Lung (tissue), 12 donors: ENCODE results near the gene BCL7A. TPM values are rescaled to one million over a fixed set of nuclear protein-coding genes. Genes with fewer than 3 reads are reported as not detected.
"Not testable (repeated sequence)": the region's sequence is repeated elsewhere in the genome, so short reads cannot be mapped to it uniquely, and the experiment has no call there.

ENCODE experiments used
- ATAC-seq: fragments of 200-7000 bp; cut with Tn5 transposase; one replicate; pipeline ENCODE4 v1.9.1; 2020; ENCODE audit warnings: moderate number of reproducible peaks; ENCODE audit not compliant: insufficient read depth, low FRiP score
- DNase-seq, 3 donors: peaks; one replicate each; pipeline ENCODE4 v3.0.0-alpha.2; 2013 to 2017
- H3K27ac ChIP-seq, 2 donors: one replicate each; pipeline ENCODE4 v1.5.1; 2013; ENCODE audit warnings: mild to moderate bottlenecking in 2 of 2, moderate library complexity in 2 of 2, control low read depth in 1 of 2, inconsistent platforms in 1 of 2, low read depth in 1 of 2, low read length in 1 of 2
- H3K27me3 ChIP-seq, 3 donors: one replicate each; pipeline ENCODE4 v1.5.1; 2013; ENCODE audit warnings: low read length in 2 of 3; ENCODE audit not compliant: control insufficient read depth in 3 of 3, insufficient read depth in 3 of 3
- H3K36me3 ChIP-seq, 4 donors: one replicate each; pipeline ENCODE4 v1.5.1; 2013; ENCODE audit warnings: low read length in 4 of 4, mild to moderate bottlenecking in 1 of 4, moderate library complexity in 1 of 4; ENCODE audit not compliant: control insufficient read depth in 4 of 4, insufficient read depth in 4 of 4
- H3K4me1 ChIP-seq, 5 donors: one replicate each; pipeline ENCODE4 v1.5.1; 2013; ENCODE audit warnings: low read length in 5 of 5, mild to moderate bottlenecking in 2 of 5, moderate library complexity in 1 of 5; ENCODE audit not compliant: control insufficient read depth in 5 of 5, insufficient read depth in 5 of 5
- H3K4me3 ChIP-seq: one replicate; pipeline ENCODE4 v1.5.1; 2013; ENCODE audit warnings: mild to moderate bottlenecking, control low read depth, moderate library complexity
- H3K9ac ChIP-seq, 2 donors: one replicate each; pipeline ENCODE4 v1.5.1; 2013; ENCODE audit warnings: low read length in 2 of 2, control low read depth in 1 of 2; ENCODE audit not compliant: insufficient read depth in 1 of 2
- H3K9me3 ChIP-seq, 4 donors: one replicate each; pipeline ENCODE4 v1.5.1; 2013; ENCODE audit warnings: low read length in 3 of 4, mild to moderate bottlenecking in 1 of 4, moderate library complexity in 1 of 4; ENCODE audit not compliant: control insufficient read depth in 4 of 4, insufficient read depth in 3 of 4
- CTCF ChIP-seq: IDR thresholded peaks from 2 replicates; pipeline ENCODE4 v1.5.1; 2012; ENCODE audit warnings: mild to moderate bottlenecking; ENCODE audit errors: control extremely low read depth, extremely low read depth
- WGBS, 2 donors: extraction: QIAGEN DNeasy Blood & Tissue Kit; methylation state at CpG; one replicate each; pipeline ENCODE4 v1.1.7; 2013; 5-methylcytosine and 5-hydroxymethylcytosine counted together
- polyA plus RNA-seq, 2 donors: library from polyadenylated mRNA; stranded (reverse); fragments of 200-250 nt; gene quantifications; one replicate each; pipeline ENCODE4 v1.2.1, GENCODE V29; 2013
- total RNA-seq, 2 donors: library from RNA; depleted of rRNA in 1 of 2; stranded (reverse); fragments of >200 nt in 1 of 2; gene quantifications; one replicate each; pipeline ENCODE4 v1.2.1, GENCODE V29; 2014 to 2021
- donor health status: control.
- donor health status: control.
- donor health status: Bipolar disorder and iron deficiency.
- donor health status: healthy.
- donor health status: DM: yes; HTN: yes; CAD: no.

The BCL7A gene
- total and polyA plus RNA-seq, 4 donors: 3.4 to 21.2 (median 8.8) TPM

DNA sequence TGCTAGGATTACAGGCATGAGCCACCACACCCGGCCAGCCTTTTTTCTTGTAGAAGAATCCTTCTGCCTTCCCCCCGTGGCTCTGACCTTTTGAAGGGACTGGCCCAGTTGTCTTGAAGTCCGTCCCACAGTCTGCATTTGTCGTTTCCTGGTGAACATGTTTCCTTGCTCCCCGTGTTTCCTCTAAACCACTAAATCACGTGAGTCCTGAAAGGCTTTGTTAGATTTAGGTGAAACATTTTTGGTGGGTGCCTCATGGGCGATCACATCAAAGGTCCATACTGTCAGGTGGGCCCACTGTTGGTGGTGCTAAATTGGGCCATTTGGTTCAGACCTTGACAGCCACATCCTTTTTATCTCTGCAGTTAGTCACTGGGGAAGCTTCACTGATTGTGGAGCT lies 83.2 kb downstream of the BCL7A start:
- H3K27me3 ChIP-seq: no peaks in the 10 kb centered on the region
- DNase-seq (no peak), ATAC-seq (no peak)
- H3K36me3 ChIP-seq: peaks cover 0 to 7% (median under 1%) of the 10 kb centered on the region in 4 donors
- no peak overlapping the region for H3K9ac ChIP-seq
- peaks cover 3 to 25% (median 9%) of the 10 kb centered on the region in 5 donors for H3K4me1 ChIP-seq
- no peak for TF ChIP-seq CTCF
- WGBS, 2 donors: 17 to 52% methylated on average over 7 of the region's 7 CpGs
- no peak overlapping the region for H3K4me3 ChIP-seq
- peak overlapping the region in 1 of 2 donors; percentile 10 for H3K27ac ChIP-seq
- H3K9me3 ChIP-seq: no peaks in the 10 kb centered on the region

DNA sequence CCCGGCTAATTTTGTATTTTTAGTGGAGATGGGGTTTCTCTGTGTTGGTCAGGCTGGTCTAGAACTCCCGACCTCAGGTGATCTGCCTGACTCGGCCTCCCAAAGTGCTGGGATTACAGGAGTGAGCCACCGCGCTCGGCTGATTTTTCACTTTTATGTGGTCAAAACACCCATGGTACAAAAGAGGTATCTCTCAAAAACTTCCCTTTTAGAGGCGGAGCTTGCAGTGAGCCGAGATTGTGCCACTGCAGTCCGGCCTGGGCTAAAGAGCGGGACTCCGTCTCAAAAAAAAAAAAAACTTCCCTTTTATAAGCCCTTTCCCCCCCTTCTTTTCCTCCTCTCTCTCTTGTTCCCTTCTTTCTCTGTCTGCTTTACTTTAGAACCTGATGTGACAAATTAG lies 83.8 kb downstream of the BCL7A start:
- ATAC-seq, H3K9me3 ChIP-seq, DNase-seq, H3K27ac ChIP-seq, H3K27me3 ChIP-seq, H3K9ac ChIP-seq, H3K36me3 ChIP-seq, H3K4me3 ChIP-seq: not testable (repeated sequence)
- H3K4me1 ChIP-seq: peaks cover 0 to 25% (median 8%) of the 10 kb centered on the region in 5 donors
- whole genome bisulfite sequencing, 2 donors: 43 to 67% methylated on average over 11 of the region's 11 CpGs

GRCh38 chr12:122106843-122107242 lies 85.2 kb downstream of the BCL7A start:
- no peak for DNase-seq
- Histone ChIP-seq H3K4me1 (peaks cover 0 to 25% (median 8%) of the 10 kb centered on the region in 5 donors), H3K4me3 (no peak overlapping the region), H3K9ac (no peak overlapping the region), H3K36me3 (peaks cover 0 to 7% (median under 1%) of the 10 kb centered on the region in 4 donors), H3K27ac (peak overlapping the region in 1 of 2 donors; percentile 20), H3K27me3 (no peaks in the 10 kb centered on the region), H3K9me3 (no peaks in the 10 kb centered on the region)
- 64 to 80% methylated on average over 8 of the region's 8 CpGs for WGBS, 2 donors
- peak; percentile 79 for ATAC-seq
- no peak for TF ChIP-seq CTCF

- no peak overlapping the region for H3K9ac ChIP-seq
- no peak for ATAC-seq
- no peaks in the 10 kb centered on the region for H3K27me3 ChIP-seq
- H3K4me1 ChIP-seq: peaks cover 0 to 24% (median 8%) of the 10 kb centered on the region in 5 donors
- H3K36me3 ChIP-seq: peaks cover 0 to 7% (median under 1%) of the 10 kb centered on the region in 4 donors
- 72 to 81% methylated on average over 6 of the region's 6 CpGs for WGBS, 2 donors
- no peaks in the 10 kb centered on the region for H3K9me3 ChIP-seq
- DNase-seq: no peak
- H3K4me3 ChIP-seq: no peak overlapping the region
- TF ChIP-seq CTCF: no peak
- H3K27ac ChIP-seq: peak overlapping the region in 1 of 2 donors; percentile 20
Measured at GRCh38 chr12:122107261-122107660, 85.6 kb downstream of the BCL7A start.
